ENCODE data around the gene PCDHA1.

PCDHA1 gene

DNA sequence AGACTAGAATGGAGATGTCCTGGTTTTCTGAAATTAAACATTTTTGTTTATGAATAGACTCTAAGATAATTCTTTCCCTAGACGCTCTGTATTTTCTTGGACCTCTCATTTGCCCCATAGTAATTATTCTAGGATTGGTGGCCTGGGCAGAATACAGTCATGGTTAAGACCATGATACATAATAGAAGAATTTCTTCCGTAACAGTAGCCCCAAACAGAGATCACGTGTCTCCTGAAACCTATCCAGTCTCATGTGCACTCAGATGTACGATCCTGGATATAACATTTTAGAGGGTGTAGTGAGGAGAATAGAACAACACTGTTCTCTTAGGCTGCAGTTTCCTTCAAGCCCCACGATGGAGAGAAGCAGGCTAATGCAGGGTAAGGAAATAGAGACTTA lies 202.7 kb downstream of the PCDHA1 start:
- no peak for DNase-seq (ENCODE audit: low read depth)

DNA sequence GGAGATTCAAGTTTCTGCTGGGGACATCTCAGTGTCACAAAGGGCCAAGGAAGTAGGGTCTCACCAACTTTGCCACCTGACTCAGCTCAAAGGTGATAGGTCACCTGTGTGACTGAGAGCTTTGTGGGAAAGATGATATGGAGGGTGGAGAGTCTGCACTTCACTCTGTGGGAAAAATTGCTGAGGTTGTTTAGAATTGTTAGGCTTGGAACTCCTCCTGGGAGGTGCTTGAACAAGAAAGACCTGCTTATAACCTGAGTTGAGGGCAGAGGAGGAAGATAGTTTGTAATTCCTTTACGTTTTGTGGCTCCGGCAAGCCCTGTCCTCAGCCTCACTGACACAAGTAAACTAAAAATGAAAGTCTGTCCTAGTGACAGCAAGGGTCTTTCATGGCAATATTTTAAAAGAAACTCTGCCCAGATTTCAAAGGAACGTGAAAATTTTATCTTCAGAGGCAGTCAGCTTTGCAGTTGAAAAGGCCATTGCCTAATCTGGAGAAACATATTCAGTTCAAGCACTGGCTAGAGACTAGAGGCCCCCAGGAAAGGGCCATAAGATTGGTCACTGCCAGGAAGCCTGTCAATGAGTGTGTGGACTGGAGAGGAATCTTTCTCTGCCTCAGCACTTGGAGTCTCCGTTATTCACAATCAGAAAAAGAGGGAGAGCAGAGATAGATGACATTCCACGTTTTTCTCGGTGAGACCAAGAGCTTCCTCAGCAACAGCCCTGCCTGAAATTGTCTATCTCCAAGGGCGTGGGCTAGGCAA lies 203.5 kb downstream of the PCDHA1 start:
- DNase-seq (ENCODE audit: low read depth): no peak

DNA sequence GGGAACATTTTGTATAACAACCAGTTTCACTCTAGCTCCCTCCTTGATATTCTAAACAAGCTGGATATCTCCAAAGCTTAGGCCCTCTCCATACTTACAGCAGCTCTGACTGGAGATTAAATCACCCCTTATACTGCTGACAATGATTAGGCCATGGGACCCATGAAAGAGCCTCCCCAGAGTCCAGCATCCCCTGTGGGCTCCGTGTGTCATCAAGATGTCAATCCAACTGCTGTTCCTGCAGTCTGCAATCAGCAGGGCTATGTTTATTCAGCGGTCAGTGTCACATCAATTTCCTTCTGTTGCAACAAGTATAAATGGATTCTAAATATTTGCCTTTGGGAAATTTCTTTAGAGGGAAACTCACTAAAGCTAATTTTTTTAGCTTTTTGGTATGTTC lies 206.9 kb downstream of the PCDHA1 start:
- no peak for DNase-seq (ENCODE audit: low read depth)

DNA sequence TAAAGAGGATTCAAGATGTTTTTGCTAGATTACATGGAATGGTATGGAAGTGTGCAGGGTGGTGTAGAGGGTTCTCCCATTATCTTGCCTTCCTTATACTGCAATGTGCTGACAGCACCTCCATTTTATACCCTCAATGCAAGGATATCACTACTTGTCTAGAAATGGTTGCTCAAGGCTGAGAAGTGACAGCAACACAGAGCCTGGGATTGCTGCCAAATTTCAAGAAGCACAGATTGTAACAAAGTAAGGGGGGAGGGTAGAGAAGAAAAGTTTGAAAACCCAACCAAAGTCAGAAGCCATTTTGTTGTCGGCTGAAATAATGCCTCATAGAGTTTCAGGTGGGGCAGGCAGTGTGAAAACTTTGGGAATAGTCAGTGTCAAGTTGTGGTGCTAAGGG lies 210.1 kb downstream of the PCDHA1 start:
- no peak for DNase-seq (ENCODE audit: low read depth)

DNA sequence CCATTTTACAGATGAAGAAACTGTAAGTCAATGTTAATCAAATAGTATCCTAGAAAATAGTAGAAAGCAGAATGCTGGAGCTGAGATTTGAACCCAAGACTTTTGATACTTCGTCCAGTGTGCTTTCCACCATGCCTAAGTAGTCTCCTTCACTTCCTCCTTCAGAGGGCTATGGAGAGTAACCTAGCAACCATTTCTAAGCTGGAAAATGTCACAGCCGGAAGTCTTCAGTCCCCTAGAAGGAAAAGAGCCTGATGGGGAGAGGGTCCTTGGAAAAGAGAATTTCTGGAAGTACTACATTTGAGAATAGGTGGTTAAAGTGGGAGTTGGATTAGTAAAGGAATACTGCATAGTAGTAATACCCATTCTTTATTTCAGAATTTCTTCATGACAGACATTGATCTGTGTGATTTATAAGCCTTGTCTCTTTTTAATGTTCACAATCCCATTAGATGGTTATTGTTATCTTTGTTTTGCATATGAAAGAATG lies 213.0 kb downstream of the PCDHA1 start:
- DNase-seq (ENCODE audit: low read depth): no peak

DNA sequence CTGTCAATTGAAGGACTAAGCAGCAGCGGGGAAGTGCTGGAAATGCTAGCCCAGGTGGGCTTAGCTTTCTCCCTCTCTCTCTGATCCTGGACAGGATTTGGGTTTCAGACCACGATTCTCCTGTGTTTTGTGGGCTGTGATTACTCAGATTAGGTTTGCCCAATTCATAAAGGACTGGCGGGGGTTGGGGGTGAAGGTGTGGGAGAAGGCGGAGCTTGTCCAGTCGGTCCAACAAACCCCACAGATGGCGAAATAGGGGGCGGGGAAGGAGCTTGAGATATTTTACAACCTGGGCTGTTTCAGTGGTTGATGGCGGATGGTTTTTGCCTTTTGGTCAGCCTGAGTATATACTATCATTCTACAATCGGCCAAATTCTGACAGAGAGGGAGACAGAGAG lies 215.5 kb downstream of the PCDHA1 start:
- no peak for DNase-seq (ENCODE audit: low read depth)

DNA sequence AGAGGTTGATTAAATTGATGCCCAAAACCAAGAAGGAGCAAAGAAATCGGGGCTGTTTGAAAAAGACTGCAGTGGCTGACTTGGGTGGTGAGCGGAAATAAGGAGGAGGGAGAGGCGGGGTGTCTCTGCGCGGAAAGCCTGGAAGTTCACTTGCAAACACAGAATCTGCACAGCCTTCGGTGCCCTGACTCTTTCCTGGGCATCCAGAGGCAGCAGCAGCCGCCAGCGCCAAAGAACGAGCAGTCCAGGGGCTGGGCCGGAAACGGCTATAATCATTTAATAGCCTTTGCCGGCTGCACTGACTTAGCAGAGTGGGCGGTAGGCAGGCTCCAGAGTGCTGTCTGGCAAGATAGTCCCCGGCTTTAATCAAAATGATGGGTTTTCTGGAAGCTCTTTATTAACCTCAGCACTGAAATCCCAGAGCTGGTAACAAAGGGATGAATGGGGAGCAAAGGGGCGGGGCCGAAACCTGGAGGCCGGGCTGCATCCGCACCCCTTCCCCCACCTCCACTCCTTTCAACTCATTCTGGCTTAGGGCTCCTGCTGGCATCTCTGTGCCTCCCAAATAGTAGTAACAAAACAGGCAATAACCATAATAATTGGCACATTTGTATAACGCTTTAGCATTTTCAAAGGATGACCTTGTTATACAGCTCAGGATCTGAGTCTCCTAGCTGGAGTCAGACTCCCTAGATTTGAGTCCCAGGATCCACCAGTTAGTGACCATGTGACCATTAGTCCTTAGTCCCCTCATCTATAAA lies 216.1 kb downstream of the PCDHA1 start:
- DNase-seq (ENCODE audit: low read depth): no peak

DNA sequence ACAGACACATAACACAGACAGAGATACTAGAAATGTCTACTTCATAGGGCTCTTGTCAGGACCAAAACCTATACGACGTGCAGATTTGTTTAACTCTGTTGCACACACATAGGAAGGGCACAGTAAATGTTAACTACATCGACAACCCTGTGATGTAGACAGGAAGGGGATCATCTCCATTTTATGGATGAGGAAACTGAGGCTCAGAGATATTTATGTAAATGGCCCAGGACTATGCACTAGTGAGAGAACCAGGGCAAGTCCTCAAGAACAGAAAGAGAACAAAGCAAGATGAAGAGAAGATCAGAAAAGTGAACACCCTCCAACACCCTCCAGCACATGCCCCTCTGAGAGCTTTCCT lies 216.6 kb downstream of the PCDHA1 start:
- no peak for DNase-seq (ENCODE audit: low read depth)

DNA sequence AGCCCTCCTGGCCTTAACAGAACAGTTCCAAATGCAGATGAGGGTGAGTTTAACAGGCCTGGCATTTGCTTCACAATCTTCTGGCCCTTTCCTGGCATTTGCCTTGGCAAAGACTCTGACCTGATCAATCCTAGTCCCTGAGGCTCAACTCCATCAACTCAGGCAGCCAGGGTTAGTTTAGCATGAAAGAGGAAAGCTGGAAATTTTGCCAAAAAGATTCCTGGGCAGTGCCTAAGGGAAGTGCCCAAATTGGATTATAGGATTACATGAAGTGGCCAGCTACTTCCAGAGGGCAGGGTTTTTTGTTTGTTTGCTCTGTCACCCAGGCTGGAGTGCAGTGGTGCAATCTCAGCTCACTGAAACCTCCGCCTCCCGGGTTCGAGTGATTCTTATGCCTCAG lies 217.1 kb downstream of the PCDHA1 start:
- no peak for DNase-seq (ENCODE audit: low read depth)

DNA sequence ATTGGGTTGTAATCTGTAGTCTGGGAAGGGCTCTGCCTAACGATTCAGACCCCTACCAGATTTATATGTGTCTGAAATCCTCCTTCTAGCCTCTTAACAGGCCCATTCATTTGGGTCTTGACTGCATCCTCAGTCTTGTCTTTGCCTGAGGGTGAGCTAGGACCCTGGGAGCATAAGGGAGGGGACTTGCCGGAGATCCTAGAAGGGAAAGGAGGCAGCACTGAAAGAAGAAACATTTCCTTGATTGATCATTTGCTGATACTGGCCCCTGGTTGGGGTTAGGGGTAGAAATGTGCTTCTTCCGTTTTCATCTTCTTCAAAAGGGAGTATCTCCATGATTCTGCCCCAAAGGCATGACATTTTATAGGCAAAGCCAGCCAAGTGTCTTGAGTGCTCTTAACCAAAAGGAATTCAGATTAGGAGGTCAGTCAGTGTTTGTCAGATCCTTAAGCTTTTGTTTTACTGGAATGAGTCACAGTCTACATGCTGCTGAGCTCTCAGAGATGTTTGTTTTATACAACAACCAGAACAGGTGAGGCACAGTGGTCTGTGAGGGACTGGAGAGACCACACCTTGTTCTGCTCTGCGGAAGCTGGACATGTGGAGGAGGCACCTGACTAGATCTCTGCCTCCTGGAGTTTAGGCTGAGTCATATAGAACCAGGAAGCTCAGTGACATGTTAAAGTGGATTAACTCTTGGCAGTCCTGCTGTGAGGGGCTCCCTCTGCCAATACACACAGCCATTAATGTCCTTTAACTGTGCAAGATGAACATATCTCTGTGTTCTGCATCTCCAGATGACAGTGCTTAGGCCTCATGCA lies 218.1 kb downstream of the PCDHA1 start:
- no peak for DNase-seq (ENCODE audit: low read depth)

DNA sequence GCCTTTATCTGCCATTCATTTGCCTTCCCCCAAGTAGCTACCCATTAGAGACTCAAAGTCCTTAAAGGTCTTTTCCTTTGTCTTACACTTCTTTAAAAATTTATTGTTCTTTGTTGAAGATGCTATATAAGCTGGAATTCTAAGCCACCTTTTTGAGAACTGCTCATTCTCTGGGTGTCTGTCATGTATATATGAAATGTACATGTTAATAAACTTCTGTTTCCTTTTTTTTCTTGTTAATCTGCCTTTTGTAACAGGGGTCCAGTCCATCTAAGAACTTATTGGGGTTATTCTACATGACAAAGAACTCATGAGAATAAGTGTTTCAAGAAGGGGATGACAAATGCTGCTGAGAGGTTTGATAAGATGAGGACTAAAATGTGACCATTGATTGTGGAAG lies 221.9 kb downstream of the PCDHA1 start:
- no peak for DNase-seq (ENCODE audit: low read depth)

DNA sequence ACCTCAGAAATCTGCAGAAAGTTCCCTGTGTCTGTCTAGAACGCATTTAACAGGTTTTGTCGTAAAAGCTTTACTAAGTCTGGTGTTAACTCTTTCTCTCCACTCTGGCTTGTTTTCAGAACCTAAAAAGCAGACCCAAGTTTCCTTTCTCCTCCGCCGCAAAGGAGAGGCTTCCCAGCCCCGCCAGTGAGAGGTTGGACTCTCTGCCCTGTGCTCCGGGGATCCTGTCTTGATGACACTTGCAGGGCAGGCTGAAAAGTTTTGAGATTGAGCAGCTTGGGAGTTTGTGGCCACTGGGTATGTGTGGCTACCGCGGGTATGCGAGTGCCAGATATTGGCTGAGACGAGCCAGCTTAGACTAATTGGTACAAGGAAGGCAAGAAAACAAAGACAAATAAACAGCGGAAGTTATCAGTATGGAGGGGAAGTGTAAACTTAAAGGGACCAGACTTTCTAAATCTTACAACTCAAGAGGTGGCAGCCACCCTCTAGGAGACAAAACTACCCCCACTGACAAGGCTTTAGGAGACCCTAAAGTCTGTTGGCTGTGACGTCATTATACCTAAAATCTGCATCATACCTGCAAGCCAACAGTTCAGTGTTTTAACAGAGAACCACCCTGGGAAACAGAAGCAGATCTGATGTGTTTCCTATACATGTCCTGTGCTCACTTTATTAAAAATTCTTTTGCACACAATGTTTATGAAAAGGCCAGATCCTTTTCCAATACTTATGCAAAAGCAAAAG lies 224.3 kb downstream of the PCDHA1 start:
- DNase-seq (ENCODE audit: low read depth): no peak

DNA sequence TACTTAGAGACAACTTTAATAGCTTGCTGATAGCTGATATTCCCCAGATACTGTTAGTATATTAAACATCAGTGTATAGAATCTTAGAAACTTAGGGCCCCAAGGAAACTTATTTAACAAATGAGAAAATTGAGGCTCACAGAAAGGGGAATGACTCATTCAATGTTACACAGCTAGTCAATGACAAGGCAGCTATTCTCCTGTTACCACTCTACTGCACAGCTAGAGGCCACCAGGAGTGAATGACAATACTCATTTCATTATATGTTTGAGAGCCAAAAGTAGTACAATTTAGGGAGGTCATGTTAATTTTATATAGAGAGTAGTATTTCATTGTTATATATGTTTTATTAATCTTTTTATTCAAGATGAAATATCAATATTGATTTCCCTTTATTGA lies 232.0 kb downstream of the PCDHA1 start:
- DNase-seq (ENCODE audit: low read depth): no peak

DNA sequence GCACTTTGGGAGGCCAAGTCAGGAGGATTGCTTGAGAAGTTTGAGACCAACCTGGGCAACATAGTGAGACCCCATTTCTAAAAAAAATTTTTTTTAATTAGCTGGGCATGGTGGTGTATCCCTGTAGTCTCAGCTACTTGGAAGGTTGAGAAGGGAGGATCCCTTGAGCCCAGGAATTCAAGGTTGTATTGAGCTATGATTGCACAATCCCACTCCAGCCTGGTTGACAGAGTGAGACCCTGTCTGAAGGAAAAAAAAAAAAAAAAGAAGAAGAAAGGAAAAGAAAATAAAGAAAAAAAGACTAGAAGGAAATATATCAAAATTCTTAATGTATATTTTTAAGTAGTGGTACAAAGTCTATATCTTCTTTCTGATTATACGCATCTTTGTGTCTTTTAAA lies 236.4 kb downstream of the PCDHA1 start:
- no peak for DNase-seq (ENCODE audit: low read depth)

DNA sequence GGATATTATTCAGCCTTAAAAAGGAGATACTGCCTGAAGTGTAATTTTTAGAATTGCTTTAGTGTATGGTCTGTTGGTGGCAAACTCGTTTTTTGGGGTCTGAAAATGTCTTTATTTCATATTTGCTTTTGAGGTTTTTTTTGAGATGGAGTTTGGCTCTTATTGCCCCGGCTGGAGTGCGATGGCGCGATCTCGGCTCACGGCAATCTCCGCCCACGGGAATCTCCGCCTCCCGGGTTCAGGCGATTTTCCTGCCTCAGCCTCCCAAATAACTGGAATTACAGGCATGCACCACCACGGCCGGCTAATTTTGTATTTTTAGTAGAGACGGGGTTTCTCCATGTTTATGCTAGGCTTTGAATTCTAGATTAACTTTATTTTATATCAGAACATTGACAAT lies 245.1 kb downstream of the PCDHA1 start:
- DNase-seq (ENCODE audit: low read depth): no peak

DNA sequence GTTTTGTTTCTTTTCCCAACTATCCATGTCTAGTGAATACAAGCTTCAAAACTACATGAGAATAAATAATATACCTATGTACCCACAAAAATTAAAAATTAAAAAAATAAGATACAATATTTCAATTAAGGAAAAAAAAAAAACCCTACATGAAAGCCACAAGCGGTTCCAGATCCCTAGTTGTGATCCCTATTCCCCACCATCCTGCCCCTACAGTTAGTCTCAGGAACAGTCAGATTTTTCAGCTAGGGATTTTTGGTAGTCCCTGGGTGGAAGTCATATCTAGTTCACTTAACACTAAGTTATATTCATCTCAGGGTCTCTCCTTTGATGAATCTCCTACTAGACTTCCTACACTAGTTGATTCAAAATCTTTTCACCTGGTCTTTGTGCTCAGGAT lies 246.7 kb downstream of the PCDHA1 start:
- no peak for DNase-seq (ENCODE audit: low read depth)

DNA sequence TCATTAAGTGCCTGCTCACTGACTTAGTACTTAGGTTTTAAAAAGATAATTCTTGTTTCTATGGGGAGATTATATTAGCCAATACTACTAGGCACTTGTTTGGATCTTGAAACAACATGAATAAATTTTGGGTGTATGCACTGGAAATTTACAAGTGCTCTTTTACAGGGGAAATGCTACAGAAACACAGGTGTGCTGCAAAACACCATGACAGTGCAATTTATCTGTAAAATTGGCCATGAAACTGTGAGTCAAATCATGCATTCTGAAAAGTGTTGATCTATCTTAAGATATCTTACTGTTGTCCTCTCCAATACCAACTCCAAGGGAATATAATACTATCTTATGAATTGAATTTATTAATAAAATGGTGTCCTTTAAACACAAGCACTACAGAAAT lies 253.1 kb downstream of the PCDHA1 start:
- DNase-seq (ENCODE audit: low read depth): no peak

DNA sequence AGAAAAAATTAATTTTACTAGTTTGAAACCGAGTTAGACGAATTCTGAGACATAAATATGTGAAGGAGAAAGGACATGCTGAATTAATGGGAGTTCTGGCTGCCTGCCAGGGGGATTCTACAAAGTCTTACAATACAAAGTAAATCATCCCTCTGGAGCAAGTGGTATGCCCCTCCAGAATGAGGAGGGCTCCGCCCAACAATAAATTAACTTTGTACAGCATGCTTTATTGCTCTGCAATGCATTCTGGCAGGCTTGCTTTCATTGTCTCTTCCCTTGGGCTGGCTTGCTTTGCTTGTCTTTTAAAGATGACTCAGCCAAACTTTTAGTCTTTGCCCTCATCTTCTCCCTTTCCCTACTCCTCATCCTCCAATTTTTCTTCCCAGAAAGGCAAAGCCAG lies 253.6 kb downstream of the PCDHA1 start:
- no peak for DNase-seq (ENCODE audit: low read depth)

DNA sequence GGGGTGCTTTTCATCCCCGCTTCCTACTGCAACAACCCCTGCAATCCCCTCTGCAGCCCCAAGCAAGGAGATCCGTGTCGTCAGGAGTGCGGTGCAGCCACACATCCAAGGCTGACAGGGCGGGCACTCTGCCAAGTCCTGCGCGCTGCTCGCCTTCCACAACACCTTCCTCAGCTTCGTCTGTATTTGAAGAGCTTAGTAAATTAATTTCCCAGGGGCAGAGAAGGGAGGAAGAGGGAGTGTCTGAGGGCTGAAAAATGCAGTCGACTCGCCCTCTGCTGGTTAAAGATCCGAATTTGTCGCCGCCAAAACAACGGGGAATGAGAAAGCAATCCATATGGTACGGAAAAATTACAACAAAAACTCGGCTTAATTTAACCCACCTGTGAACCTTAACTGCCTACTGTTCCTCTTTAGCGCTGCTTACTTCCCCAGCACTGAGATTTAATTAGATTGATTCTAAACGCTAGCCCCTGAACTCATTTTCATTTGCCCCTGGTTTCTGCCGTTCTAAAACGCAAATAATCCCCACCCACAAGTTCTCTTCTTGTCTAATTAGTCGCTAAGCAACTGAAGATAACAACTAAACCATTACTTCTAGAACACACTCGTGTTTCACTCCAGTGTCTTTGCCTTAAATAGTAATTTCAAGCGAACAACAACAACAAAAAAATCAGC lies 254.3 kb downstream of the PCDHA1 start:
- no peak for DNase-seq (ENCODE audit: low read depth)

DNA sequence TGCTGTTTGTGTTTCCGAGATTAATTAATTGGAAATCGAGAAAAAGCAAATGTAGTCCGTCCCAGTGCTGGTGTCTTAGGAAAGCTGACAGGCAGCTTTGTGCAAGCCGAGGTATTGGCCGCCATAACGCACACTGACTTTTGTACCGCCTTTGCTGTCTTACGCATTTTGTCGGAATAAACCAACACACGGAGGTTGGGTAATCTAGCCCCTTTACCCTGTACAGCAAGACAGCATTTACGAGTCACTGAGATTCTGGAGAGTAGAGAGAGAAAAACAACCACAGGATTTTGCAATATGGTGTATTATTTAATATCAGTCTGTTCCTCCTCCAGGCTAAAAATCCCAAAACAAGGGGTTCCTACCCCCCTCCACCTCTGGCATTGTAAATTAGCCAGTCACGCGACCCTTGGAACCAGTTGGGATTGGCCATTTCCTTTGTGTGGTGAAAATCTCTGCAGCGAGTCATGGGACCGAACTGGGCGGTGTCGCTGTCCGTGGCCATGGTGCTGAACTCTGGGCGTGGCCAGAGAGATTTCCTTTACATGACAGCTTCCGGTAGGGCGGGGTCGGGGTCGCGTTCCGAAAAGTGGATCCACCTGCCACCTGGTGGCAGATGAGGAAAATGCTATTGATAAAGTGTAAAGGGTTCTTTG lies 255.0 kb downstream of the PCDHA1 start:
- peak; percentile 11 for DNase-seq (ENCODE audit: low read depth)

DNA sequence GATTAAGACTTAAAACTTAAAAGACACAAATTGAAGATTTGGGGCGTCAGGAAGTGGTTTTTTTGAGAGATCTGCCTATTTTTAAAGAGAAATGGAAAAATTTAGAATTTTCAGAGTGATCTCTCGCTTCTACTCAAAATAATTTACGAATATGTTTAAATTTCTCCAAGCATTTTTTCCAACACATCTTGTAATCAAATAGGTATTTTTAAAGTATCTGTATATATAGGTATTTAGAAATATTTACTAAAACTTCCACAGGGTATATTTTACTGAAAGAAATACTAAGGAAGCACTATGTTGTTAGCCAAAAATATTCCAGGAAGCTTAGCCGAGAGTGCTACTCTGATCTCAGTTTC lies 255.5 kb downstream of the PCDHA1 start:
- DNase-seq (ENCODE audit: low read depth): no peak

Measured in stimulated activated CD8-positive, alpha-beta memory T cell treated with anti-CD3 and anti-CD28 coated beads, Interleukin-12 subunit alpha, Interleukin-12 subunit beta, amount 100 ng/mL, for 1 hour (primary cell).